HepG2 (cell line): ENCODE measurements around the gene RUBCNL. TPM values are rescaled to one million over a fixed set of nuclear protein-coding genes. Genes with fewer than 3 reads are reported as not detected.

Experiments
- ATAC-seq: fragments of 200-7000 bp; cut with Tn5 transposase; 3 replicates; pipeline ENCODE4 v1.9.1; 2020; ENCODE audit warnings: mild to moderate bottlenecking, moderate library complexity
- BruUV-seq: library from RNA; stranded (reverse); fragments of 400-500 nt; replicated peaks from 2 replicates; lab custom pipeline; 2021; lab: Mats Ljungman, UMichigan
- CTCF ChIA-PET: fragments of 300-600 bp; formaldehyde crosslinking; extraction: SDS; loops from one replicate; lab custom pipeline; 2021; ENCODE audit warnings: low total read pairs, inconsistent platforms, low intra/inter-chr PET ratio; lab: Yijun Ruan, JAX
- POLR2A ChIA-PET: fragments of 350-600 bp; sonication (Branson Sonifier 250); formaldehyde crosslinking; loops from one replicate; lab custom pipeline; 2020; ENCODE audit warnings: antibody characterized with exemption, inconsistent platforms; lab: Yijun Ruan, JAX
- DNase-seq: peaks from one replicate; pipeline ENCODE4 v3.0.0-alpha.2; 2015; ENCODE audit warnings: low spot score
- FAIRE-seq: peaks from 3 replicates; lab custom pipeline; 2011; peaks lifted over from hg19 to GRCh38; lab: Jason Lieb, UNC
- H2AFZ ChIP-seq: one replicate; pipeline ENCODE4 v1.6.1; 2011; ENCODE audit warnings: low read length, inconsistent platforms
- H3K27ac ChIP-seq: fragments of 300-600 bp; 3 replicates; pipeline ENCODE4 v1.8.0; 2011; ENCODE audit warnings: mixed run types, mild to moderate bottlenecking, mixed read lengths, low read length, inconsistent platforms; ENCODE audit not compliant: insufficient read depth; ENCODE audit errors: extremely low read length
- H3K27me3 ChIP-seq, 2 experiments: fragments of 200-600 bp in 1 of 2; 2 replicates in 1 of 2; 3 replicates in 1 of 2; pipeline versions ENCODE4 v1.6.0 to v1.8.0; 2011; ENCODE audit warnings: low read length in 2 of 2, mild to moderate bottlenecking in 2 of 2, moderate library complexity in 2 of 2, inconsistent platforms in 1 of 2; ENCODE audit not compliant: insufficient read depth in 2 of 2, control insufficient read depth in 1 of 2
- H3K36me3 ChIP-seq, 2 experiments: fragments of 200-600 bp in 1 of 2; replicated peaks in 1 of 2; 2 replicates in 1 of 2; 3 replicates in 1 of 2; pipeline versions ENCODE4 v1.5.1 to v1.8.0; 2011; ENCODE audit warnings: low read length in 2 of 2, inconsistent platforms in 1 of 2; ENCODE audit not compliant: insufficient read depth in 2 of 2, control insufficient read depth in 1 of 2
- H3K4me1 ChIP-seq: 2 replicates; pipeline ENCODE4 v1.5.1; 2012; ENCODE audit warnings: low read length, inconsistent platforms; ENCODE audit not compliant: insufficient read depth
- H3K4me2 ChIP-seq: 2 replicates; pipeline ENCODE4 v1.6.0; 2011; ENCODE audit warnings: low read depth, low read length, inconsistent platforms
- H3K4me3 ChIP-seq, 3 experiments: fragments of 200-600 bp in 1 of 3; sonication (generic), shearing (Covaris generic) in 1 of 3; replicated peaks in 1 of 3; 2 replicates each; pipeline ENCODE4 v1.5.1; 2011 to 2016; ENCODE audit warnings: low read length in 3 of 3, inconsistent platforms in 2 of 3, low read depth in 2 of 3, mild to moderate bottlenecking in 2 of 3, control low read depth in 1 of 3, mixed read lengths in 1 of 3; ENCODE audit not compliant: insufficient read depth in 1 of 3
- H3K79me2 ChIP-seq: one replicate; pipeline ENCODE4 v1.6.1; 2011; ENCODE audit warnings: low read length, inconsistent platforms; ENCODE audit not compliant: insufficient read depth
- H3K9ac ChIP-seq: 2 replicates; pipeline ENCODE4 v1.6.0; 2011; ENCODE audit warnings: mild to moderate bottlenecking, low read depth, low read length, inconsistent platforms; ENCODE audit not compliant: insufficient read depth
- H3K9me3 ChIP-seq: 2 replicates; pipeline ENCODE4 v1.5.1; 2012; ENCODE audit warnings: mild to moderate bottlenecking, low read length
- H4K20me1 ChIP-seq: 2 replicates; pipeline ENCODE4 v1.6.0; 2011; ENCODE audit warnings: inconsistent platforms, mild to moderate bottlenecking, low read length, moderate library complexity; ENCODE audit not compliant: insufficient read depth
- AGO2 ChIP-seq: fragments of 200-400 bp; formaldehyde crosslinking; optimal IDR thresholded peaks from 2 replicates; pipeline ENCODE3; 2017; ENCODE audit warnings: mild to moderate bottlenecking, low read depth, low read length, moderate library complexity
- CEBPB ChIP-seq: IDR thresholded peaks from 2 replicates; pipeline ENCODE4 v1.6.1; 2011; ENCODE audit warnings: low read depth, low read length, improper control_type of control experiment, borderline replicate concordance
- CHD2 ChIP-seq: IDR thresholded peaks from 2 replicates; pipeline ENCODE4 v1.6.1; 2011; ENCODE audit warnings: low read depth, low read length, improper control_type of control experiment
- FOXK2 ChIP-seq: fragments of 450-650 bp; IDR thresholded peaks from 2 replicates; pipeline ENCODE4 v1.6.1; 2016
- GMEB2 ChIP-seq: IDR thresholded peaks from 2 replicates; pipeline ENCODE4 v1.6.1; 2016; ENCODE audit warnings: missing biosample characterization, missing genetic modification reagents, low read depth
- KLF16 ChIP-seq, 2 experiments: sonication (generic) in 1 of 2; formaldehyde crosslinking in 1 of 2; IDR thresholded peaks; 2 replicates each; pipeline versions ENCODE4 v1.6.1 to v1.8.0; 2016 to 2023; ENCODE audit warnings: missing genetic modification reagents in 2 of 2, missing compliant biosample characterization in 1 of 2
- ZNF280B ChIP-seq: sonication (generic); formaldehyde crosslinking; IDR thresholded peaks from 2 replicates; pipeline ENCODE4 v1.5.0; 2020; ENCODE audit warnings: missing genetic modification reagents, mild to moderate bottlenecking, borderline replicate concordance
- WGBS: methylation state at CpG from one replicate; pipeline ENCODE4 v1.1.6; 2017; ENCODE audit warnings: low lambda C conversion rate; 5-methylcytosine and 5-hydroxymethylcytosine counted together
- in situ Hi-C: cut with HindIII; loops from 2 replicates; pipeline ENCODE4 v1.10.0; 2017; ENCODE audit warnings: low pct_unique_long_range_greater_than_20kb; ENCODE audit not compliant: extremely low pct_ligation_motif_present
- intact Hi-C: fragments of 100-400 bp; cut with micrococcal nuclease; formaldehyde crosslinking; loops from one replicate; pipeline ENCODE4 v1.10.0; 2022; ENCODE audit not compliant: unreplicated experiment
- polyA plus RNA-seq, 8 experiments: library from polyadenylated mRNA; depleted of rRNA in 3 of 8; stranded (reverse) in 7 of 8; unstranded in 1 of 8; fragments of >200 nt; fragmentation: Illumina TruSeq in 4 of 8; extraction: Trizol in 4 of 8; gene quantifications; 2 replicates each; pipeline versions ENCODE4 v1.2.1 to v1.2.3, GENCODE V29; 2011 to 2016; ENCODE audit warnings: low read depth in 4 of 8, missing spikeins in 1 of 8, mixed read lengths in 1 of 8; ENCODE audit not compliant: insufficient read depth in 1 of 8
- total RNA-seq, 5 experiments: library from RNA; depleted of rRNA; stranded (reverse); fragments of >200 nt; fragmentation: Illumina TruSeq; extraction: Trizol; gene quantifications; 2 replicates each; pipeline ENCODE4 v1.2.3, GENCODE V29; 2016; ENCODE audit warnings: low read depth in 1 of 5

RUBCNL gene
- total and polyA plus RNA-seq, 2 of the 13 experiments (the other 11 are each of a cell fraction or from before 2014, with no cell fraction given), result not detected

DNA sequence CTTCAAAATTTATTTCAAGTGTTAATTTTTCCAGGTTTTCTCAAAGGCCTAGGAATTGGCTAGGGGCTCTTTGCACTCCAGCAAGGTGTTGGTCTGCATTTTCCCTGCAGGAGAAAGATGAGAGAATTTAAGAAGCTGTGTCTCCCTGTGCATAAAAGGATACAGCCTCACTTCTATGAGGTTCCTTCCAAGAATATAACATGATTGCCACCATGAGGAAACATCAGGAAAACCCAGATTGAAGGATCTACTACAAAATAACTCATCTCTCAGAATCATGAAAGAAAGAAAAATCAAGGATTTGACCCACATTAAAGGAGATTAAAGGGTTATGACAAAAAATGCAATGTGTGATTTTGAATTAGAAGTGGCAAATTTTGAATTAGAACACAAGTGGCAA lies 69.9 kb downstream of the RUBCNL start:
- H3K4me2 ChIP-seq, result no peak overlapping the region
- no peaks in the 10 kb centered on the region for H4K20me1 ChIP-seq
- FAIRE-seq, result no peak
- POLR2A ChIA-PET, result no interaction called here
- TF ChIP-seq CHD2 (no peak), AGO2 (no peak), KLF16 (CRISPR knock-in tag; IDR thresholded peaks at IDR 0.05) (no peak), FOXK2 (no peak), GMEB2 (CRISPR knock-in tag) (no peak)
- CTCF ChIA-PET, result no interaction called here
- no TSS peak for BruUV-seq
- no peaks in the 10 kb centered on the region for H3K36me3 ChIP-seq
- H3K4me1 ChIP-seq, result no peaks in the 10 kb centered on the region
- H3K4me3 ChIP-seq, result no peak overlapping the region
- DNase-seq, result no peak
- in situ Hi-C loops, result no loop called here
- H2AFZ ChIP-seq, result no peak overlapping the region
- H3K9ac ChIP-seq, result no peak overlapping the region
- no peak for ATAC-seq
- no peaks in the 10 kb centered on the region for H3K9me3 ChIP-seq
- H3K27me3 ChIP-seq, result no peaks in the 10 kb centered on the region; a peak in 1 of 5 replicates
- no peaks in the 10 kb centered on the region for H3K79me2 ChIP-seq
- intact Hi-C loops, result no loop called here
- H3K27ac ChIP-seq, result no peak overlapping the region

DNA sequence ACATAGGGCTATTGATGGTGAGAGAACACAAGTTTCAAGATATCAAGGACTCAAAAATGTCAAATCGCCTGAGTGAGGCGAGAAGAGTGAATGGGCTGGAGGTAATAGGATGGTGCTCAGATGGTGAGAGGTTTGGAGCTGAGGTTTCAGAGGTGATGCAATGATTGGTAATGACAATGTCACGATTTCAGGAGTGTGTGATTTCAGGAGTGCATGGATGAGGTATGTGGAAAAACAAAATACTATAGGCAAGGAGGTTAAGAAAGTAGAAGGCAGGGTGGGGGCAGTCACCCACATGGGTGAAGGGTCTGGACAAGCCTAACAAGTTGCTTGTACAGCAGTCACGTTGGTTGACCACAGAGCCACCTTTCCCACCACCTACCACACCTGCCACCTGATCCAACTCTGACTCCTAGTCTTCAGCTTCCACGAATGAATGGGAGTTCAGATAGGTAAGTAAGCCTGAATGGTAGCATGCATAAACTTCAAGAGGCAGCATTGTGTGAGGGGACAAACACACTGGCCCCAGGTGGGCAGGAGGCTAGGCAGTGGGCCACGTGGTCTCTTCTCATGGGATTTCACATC lies 71.5 kb downstream of the RUBCNL start:
- H3K9ac ChIP-seq, result no peak overlapping the region
- no peaks in the 10 kb centered on the region for H3K36me3 ChIP-seq
- ChIA-PET POLR2A (no interaction called here), CTCF (no interaction called here)
- H3K27ac ChIP-seq, result no peak overlapping the region
- no peaks in the 10 kb centered on the region for H3K9me3 ChIP-seq
- in situ Hi-C loops, result no loop called here
- FAIRE-seq (no peak), DNase-seq (no peak), ATAC-seq (no peak)
- H3K4me2 ChIP-seq, result no peak overlapping the region
- 11% methylated on average over 6 of the region's 6 CpGs for WGBS
- no peaks in the 10 kb centered on the region for H4K20me1 ChIP-seq
- H3K4me1 ChIP-seq, result no peaks in the 10 kb centered on the region
- no TSS peak for BruUV-seq
- TF ChIP-seq ZNF280B (no peak), CEBPB (peak; percentile 48; the same call in 1 of the 2 replicates)
- no peak overlapping the region for H2AFZ ChIP-seq
- no peaks in the 10 kb centered on the region for H3K27me3 ChIP-seq
- intact Hi-C loops, result no loop called here
- no peak overlapping the region for H3K4me3 ChIP-seq
- H3K79me2 ChIP-seq, result no peaks in the 10 kb centered on the region
